Endothelial cell of umbilical vein (primary cell): ENCODE data around the gene NFX1. TPM values are rescaled to one million over a fixed set of nuclear protein-coding genes. Genes with fewer than 3 reads are reported as not detected.
"Not testable (repeated sequence)": the region's sequence is repeated elsewhere in the genome, so short reads cannot be mapped to it uniquely, and the experiment has no call there.

ENCODE experiments used
- BruUV-seq: library from RNA; stranded (reverse); fragments of 400-500 nt; replicated peaks from 2 replicates; lab custom pipeline; 2021; lab: Mats Ljungman, UMichigan
- CTCF ChIA-PET: fragments of 300-600, 350-600 bp; sonication (Branson Sonifier 250); formaldehyde crosslinking; loops from one replicate; lab custom pipeline; 2021; ENCODE audit warnings: antibody characterized with exemption, inconsistent platforms; lab: Charles Lee
- POLR2A ChIA-PET: fragments of 300-600, 350-600 bp; sonication (Branson Sonifier 250); formaldehyde crosslinking; loops from one replicate; lab custom pipeline; 2021; ENCODE audit warnings: antibody characterized with exemption, inconsistent platforms; lab: Charles Lee
- DNase-seq: peaks from one replicate; pipeline ENCODE4 v3.0.0-alpha.2; 2011; ENCODE audit warnings: low read depth, low spot score
- FAIRE-seq: peaks from 2 replicates; lab custom pipeline; 2011; peaks lifted over from hg19 to GRCh38; lab: Jason Lieb, UNC
- H2AFZ ChIP-seq: 2 replicates; pipeline ENCODE4 v1.6.0; 2012; ENCODE audit warnings: low read depth, low read length, control low read depth, inconsistent platforms
- H3K27ac ChIP-seq: 2 replicates; pipeline ENCODE4 v1.5.1; 2011; ENCODE audit warnings: low read depth, mild to moderate bottlenecking, control low read depth, low read length, moderate library complexity; ENCODE audit not compliant: insufficient read depth
- H3K27me3 ChIP-seq, 2 experiments: 2 replicates each; pipeline versions ENCODE4 v1.6.0 to v1.6.1; 2011; ENCODE audit warnings: low read length in 2 of 2, mixed read lengths in 1 of 2; ENCODE audit not compliant: control insufficient read depth in 2 of 2, insufficient read depth in 2 of 2
- H3K36me3 ChIP-seq, 2 experiments: 2 replicates in 1 of 2; 3 replicates in 1 of 2; pipeline ENCODE4 v1.5.1; 2011; ENCODE audit warnings: low read length in 2 of 2, mild to moderate bottlenecking in 1 of 2, moderate library complexity in 1 of 2; ENCODE audit not compliant: control insufficient read depth in 2 of 2, insufficient read depth in 2 of 2; ENCODE audit errors: extremely low read depth in 1 of 2
- H3K4me1 ChIP-seq: 3 replicates; pipeline ENCODE4 v1.5.1; 2011; ENCODE audit warnings: mild to moderate bottlenecking, low read length; ENCODE audit not compliant: control insufficient read depth, insufficient read depth; ENCODE audit errors: extremely low read depth
- H3K4me2 ChIP-seq: 2 replicates; pipeline ENCODE4 v1.6.1; 2011; ENCODE audit warnings: low read length, control low read depth, mixed read lengths; ENCODE audit not compliant: insufficient read depth
- H3K4me3 ChIP-seq, 3 experiments: fragments of 200-600 bp in 1 of 3; sonication (generic), shearing (Covaris generic) in 1 of 3; replicated peaks in 1 of 3; 2 replicates each; pipeline ENCODE4 v1.5.1; 2011 to 2016; ENCODE audit warnings: control low read depth in 3 of 3, low read length in 3 of 3, mild to moderate bottlenecking in 2 of 3, inconsistent platforms in 1 of 3, low read depth in 1 of 3, moderate library complexity in 1 of 3; ENCODE audit not compliant: insufficient read depth in 1 of 3
- H3K79me2 ChIP-seq: 2 replicates; pipeline ENCODE4 v1.6.0; 2012; ENCODE audit warnings: low read length, inconsistent platforms; ENCODE audit not compliant: control insufficient read depth, insufficient read depth
- H3K9ac ChIP-seq: replicated peaks from 2 replicates; pipeline ENCODE3; 2011; ENCODE audit warnings: low read length, control low read depth; ENCODE audit not compliant: insufficient read depth; ENCODE audit errors: extremely low read depth
- H3K9me1 ChIP-seq: replicated peaks from 3 replicates; pipeline ENCODE4 v1.6.0; 2011; ENCODE audit warnings: mild to moderate bottlenecking, low read length; ENCODE audit not compliant: control insufficient read depth, insufficient read depth; ENCODE audit errors: extremely low read depth
- H3K9me3 ChIP-seq: replicated peaks from 2 replicates; pipeline ENCODE4 v1.5.1; 2012; ENCODE audit warnings: low read length, inconsistent platforms; ENCODE audit not compliant: control insufficient read depth, insufficient read depth
- H4K20me1 ChIP-seq: replicated peaks from 2 replicates; pipeline ENCODE3; 2011; ENCODE audit warnings: mild to moderate bottlenecking, low read length; ENCODE audit not compliant: control insufficient read depth, insufficient read depth; ENCODE audit errors: extremely low read depth
- dilution Hi-C: fragments of 300-500 bp; cut with MboI; formaldehyde crosslinking; loops from one replicate; pipeline ENCODE4 v1.15.0; 2019; ENCODE audit warnings: low sequenced_read_pairs; ENCODE audit not compliant: extremely low pct_ligation_motif_present
- intact Hi-C: fragments of 100-400 bp; cut with micrococcal nuclease; formaldehyde crosslinking; loops from one replicate; pipeline ENCODE4 v1.10.0; 2022
- polyA plus RNA-seq, 4 experiments: library from polyadenylated mRNA; depleted of rRNA in 3 of 4; stranded (reverse) in 3 of 4; unstranded in 1 of 4; fragments of >200 nt; gene quantifications; 2 replicates each; pipeline versions ENCODE4 v1.2.1 to v1.2.3, GENCODE V29; 2011 to 2012; ENCODE audit warnings: missing spikeins in 1 of 4
- total RNA-seq: library from RNA; stranded (reverse); gene quantifications from 2 replicates; pipeline ENCODE4 v1.2.3, GENCODE V29; 2021

Gene NFX1
- total and polyA plus RNA-seq, 2 donors (not counting 3 experiments of a cell fraction or from before 2014, with no cell fraction given), result 19.3 to 21.7 TPM

DNA sequence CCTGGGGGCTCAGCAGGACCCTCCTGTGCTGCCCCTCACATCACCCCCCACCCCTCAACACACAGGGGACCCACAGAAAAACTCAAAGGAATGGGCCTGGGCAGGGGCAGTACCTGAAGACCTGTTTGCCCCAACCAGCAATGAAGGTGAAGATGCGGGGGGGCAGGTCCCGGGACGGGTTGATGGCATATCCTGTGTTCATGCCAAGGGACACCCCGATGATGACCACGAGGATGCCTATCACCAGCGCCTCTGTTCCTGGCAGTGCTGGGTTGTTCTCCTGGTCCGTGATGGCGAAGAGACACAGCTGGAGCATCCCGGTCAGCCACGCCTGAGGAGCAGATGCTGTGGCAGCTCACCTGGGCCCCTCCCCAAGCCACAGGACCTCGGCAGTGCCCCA is 95.2 kb downstream of the NFX1 start:
- H4K20me1 ChIP-seq, H3K9me3 ChIP-seq, dilution Hi-C loops, H3K27ac ChIP-seq, H3K79me2 ChIP-seq, BruUV-seq, H3K9ac ChIP-seq, H3K4me1 ChIP-seq, H2AFZ ChIP-seq, H3K9me1 ChIP-seq, H3K4me2 ChIP-seq, FAIRE-seq, H3K27me3 ChIP-seq, H3K36me3 ChIP-seq, H3K4me3 ChIP-seq, POLR2A ChIA-PET, DNase-seq, intact Hi-C loops: not testable (repeated sequence)
- CTCF ChIA-PET, result interaction anchor here (1.3 kb wide), 1 partner anchor 10 kb away, joined by 5 read pairs; no protein-coding TSS in a partner anchor

DNA sequence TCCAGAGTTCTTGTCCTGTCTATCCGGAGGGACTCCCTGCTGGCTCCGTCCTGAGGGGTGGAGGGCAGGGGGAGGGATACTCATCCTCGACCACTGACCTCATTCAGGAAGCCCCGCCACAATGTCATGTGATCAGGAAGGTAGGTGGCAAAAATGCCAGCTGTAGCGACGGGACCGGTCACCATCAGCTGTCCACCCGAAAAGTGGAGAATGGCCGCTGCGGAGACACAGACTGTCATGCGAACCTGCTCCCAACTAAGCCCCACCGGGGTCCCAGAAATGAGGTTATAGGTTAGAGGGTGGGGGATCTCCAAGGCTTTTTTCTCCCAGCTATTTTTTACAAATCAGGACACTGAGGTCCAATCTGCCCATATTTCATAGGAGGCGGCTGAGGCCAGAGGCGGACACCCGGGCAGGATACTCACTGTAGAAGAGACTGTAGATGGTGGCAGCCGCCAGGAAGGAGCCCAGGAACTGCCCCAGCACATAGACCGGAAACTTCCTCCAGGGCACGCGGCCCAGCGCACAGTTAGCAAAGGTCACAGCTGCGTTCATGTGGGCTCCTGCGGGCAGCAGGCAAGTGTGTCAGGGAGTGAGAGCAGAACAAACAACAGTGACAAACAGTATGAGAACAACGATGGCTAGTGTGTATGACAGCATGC is 95.8 kb downstream of the NFX1 start:
- POLR2A ChIA-PET, H4K20me1 ChIP-seq, FAIRE-seq, H3K36me3 ChIP-seq, H3K9me1 ChIP-seq, H3K4me3 ChIP-seq, H3K4me1 ChIP-seq, H3K9me3 ChIP-seq, H3K27me3 ChIP-seq, H3K27ac ChIP-seq, dilution Hi-C loops, H2AFZ ChIP-seq, H3K4me2 ChIP-seq, DNase-seq, H3K9ac ChIP-seq, H3K79me2 ChIP-seq, BruUV-seq, intact Hi-C loops: not testable (repeated sequence)
- CTCF ChIA-PET, result interaction anchor here (1.3 kb wide), 1 partner anchor 11 kb away, joined by 5 read pairs; no protein-coding TSS in a partner anchor

DNA sequence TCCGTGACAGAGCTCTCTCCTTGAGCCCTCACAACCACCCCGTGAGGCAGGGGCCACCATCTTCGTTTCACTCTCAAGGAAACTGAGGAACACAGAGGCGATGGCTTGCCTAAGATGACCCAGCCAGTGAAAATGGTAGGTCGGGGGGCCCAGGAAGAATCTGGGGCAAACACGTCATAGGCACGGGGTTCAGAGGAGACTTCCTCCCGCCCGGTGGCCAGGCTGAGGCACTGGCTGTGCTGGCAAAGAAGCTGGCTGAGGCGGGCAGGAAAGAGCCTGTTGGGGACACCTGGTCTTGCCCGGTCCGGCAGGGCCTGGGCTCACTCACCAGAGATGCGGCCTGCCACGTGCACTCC is 96.3 kb downstream of the NFX1 start:
- dilution Hi-C loops, POLR2A ChIA-PET, H3K9ac ChIP-seq, H3K4me3 ChIP-seq, H3K9me1 ChIP-seq, H4K20me1 ChIP-seq, H3K79me2 ChIP-seq, FAIRE-seq, DNase-seq, BruUV-seq, intact Hi-C loops, H3K27ac ChIP-seq, H3K9me3 ChIP-seq, H3K36me3 ChIP-seq, H3K27me3 ChIP-seq, H3K4me1 ChIP-seq, H3K4me2 ChIP-seq, H2AFZ ChIP-seq: not testable (repeated sequence)
- CTCF ChIA-PET, result interaction anchor here (1.3 kb wide), 1 partner anchor 11 kb away, joined by 5 read pairs; no protein-coding TSS in a partner anchor

DNA sequence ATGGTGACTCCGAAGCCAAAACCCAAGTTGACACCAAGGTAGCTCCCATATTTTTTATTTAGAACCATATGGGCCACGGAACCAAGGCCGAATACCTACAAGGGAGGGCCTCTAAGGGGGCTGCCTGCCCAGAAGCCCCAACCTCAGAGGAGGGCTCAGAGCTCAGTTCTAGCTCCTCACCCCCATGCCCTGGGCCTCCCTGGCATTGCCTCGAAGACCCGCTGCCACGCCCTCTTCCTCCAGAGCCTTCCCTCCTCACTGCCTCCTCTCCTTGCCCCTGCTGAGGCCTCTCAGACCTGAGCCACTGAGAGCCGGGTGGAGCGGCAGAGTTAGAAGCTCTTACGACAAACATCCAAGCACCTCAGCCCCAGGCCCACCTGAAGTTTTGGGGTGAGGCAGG is 96.7 kb downstream of the NFX1 start:
- H3K9ac ChIP-seq, H4K20me1 ChIP-seq, H3K27ac ChIP-seq, intact Hi-C loops, H3K36me3 ChIP-seq, H3K4me3 ChIP-seq, H3K9me3 ChIP-seq, H2AFZ ChIP-seq, BruUV-seq, H3K27me3 ChIP-seq, H3K79me2 ChIP-seq, H3K4me2 ChIP-seq, FAIRE-seq, H3K4me1 ChIP-seq, dilution Hi-C loops, H3K9me1 ChIP-seq, POLR2A ChIA-PET, DNase-seq: not testable (repeated sequence)
- CTCF ChIA-PET, result interaction anchor here (1.3 to 1.8 kb wide), 2 partner anchors 12 kb away, joined by 5 to 6 read pairs; no protein-coding TSS in a partner anchor
